AG04449 (cell line): ENCODE data around the gene MPC1L.

Experiments
- CTCF ChIA-PET: fragments of 350-600 bp; formaldehyde crosslinking; extraction: SDS; loops from one replicate; lab custom pipeline; 2021; ENCODE audit warnings: antibody characterized with exemption; lab: Yijun Ruan, JAX
- POLR2A ChIA-PET: fragments of 400-600, 350-600 bp; formaldehyde crosslinking; extraction: SDS; loops from one replicate; lab custom pipeline; 2020; ENCODE audit warnings: antibody characterized with exemption, inconsistent platforms; lab: Yijun Ruan, JAX
- DNase-seq: peaks from one replicate; pipeline ENCODE4 v3.0.0-alpha.2; 2010; ENCODE audit warnings: low read depth, low spot score
- H3K4me3 ChIP-seq: 2 replicates; pipeline ENCODE4 v1.5.1; 2011; ENCODE audit warnings: low read depth, mild to moderate bottlenecking, control low read depth, low read length
- TF ChIP-seq, protein P1 (sequence below): IDR thresholded peaks from one replicate; pipeline ENCODE4 v1.5.1; 2011; ENCODE audit warnings: mild to moderate bottlenecking, moderate library complexity, low read length, control low read depth, inconsistent platforms; ENCODE audit not compliant: insufficient read depth; ENCODE audit errors: missing control alignments

The MPC1L gene

DNA sequence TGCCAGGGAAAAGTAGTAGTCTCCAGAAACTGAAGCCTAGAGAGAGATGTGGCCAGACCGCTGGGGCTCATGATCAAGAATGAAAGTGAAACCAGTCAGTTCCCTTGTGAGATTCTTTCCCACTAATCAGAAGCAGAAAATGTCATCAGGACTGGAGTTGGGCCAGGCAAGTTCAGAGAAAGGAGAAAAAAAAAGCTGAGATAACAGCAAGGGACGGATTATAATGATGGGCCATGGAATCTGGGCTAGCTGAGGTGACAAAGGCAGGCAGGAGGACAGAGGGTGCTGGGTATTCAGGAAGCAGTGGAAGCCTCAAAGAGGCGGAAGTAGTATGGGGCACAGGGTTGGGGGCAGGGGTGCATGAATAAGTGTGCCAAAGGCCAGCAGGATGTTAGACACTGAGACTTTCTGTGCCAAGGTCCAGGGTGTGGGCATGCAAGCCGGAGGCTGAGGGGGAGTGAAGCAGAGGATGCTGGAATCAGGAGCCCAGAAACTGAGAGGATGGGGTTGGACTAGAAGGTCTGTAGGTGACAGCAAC lies 21.7 kb downstream of the MPC1L start:
- CTCF ChIA-PET, result interaction anchor here (2.6 kb wide), 1 partner anchor 101 kb away, joined by 17 read pairs; no protein-coding TSS in a partner anchor
- H3K4me3 ChIP-seq, result peak overlapping the region; percentile 54
- POLR2A ChIA-PET, result no interaction called here
- DNase-seq, result no peak
- TF ChIP-seq, protein P1, sequence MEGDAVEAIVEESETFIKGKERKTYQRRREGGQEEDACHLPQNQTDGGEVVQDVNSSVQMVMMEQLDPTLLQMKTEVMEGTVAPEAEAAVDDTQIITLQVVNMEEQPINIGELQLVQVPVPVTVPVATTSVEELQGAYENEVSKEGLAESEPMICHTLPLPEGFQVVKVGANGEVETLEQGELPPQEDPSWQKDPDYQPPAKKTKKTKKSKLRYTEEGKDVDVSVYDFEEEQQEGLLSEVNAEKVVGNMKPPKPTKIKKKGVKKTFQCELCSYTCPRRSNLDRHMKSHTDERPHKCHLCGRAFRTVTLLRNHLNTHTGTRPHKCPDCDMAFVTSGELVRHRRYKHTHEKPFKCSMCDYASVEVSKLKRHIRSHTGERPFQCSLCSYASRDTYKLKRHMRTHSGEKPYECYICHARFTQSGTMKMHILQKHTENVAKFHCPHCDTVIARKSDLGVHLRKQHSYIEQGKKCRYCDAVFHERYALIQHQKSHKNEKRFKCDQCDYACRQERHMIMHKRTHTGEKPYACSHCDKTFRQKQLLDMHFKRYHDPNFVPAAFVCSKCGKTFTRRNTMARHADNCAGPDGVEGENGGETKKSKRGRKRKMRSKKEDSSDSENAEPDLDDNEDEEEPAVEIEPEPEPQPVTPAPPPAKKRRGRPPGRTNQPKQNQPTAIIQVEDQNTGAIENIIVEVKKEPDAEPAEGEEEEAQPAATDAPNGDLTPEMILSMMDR, result no peak

DNA sequence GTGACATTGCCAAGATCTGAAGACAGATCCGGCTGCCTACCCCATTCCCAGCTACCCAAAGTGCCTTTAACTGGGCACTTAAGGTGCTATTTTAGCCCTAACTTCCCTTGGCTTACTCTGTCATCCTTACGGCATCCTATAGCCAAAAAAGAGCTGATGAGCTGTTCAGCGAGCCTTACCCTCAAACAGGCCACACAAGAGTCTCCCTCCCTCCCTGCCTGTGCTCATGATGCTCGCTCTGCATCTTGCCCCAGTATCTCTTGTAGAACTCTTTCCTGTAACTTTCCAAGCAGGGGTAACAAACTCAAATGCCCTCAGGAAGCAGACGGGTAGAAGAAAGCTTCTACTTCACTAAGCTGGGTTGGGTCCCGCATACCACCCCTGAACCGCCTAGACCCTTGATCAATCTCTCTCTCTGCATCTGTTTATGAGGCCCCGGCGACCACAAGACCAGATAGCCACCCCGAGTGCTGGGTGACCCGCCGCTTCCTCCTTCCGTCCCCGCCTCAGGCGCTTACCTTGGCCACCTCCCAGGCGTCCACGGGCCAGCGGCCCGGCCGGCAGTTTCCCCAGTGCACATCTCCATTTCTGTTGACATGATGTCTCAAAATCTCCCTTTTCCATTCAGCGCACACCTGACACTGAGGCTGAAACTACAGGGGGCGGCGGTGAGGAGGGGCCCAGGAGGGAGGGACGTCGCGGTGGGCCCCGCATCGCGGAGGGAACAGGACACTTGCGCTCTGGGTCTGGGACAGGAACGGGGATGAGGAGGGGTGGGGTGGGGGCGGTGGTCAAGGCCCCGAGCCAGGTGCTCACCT lies 23.5 kb downstream of the MPC1L start:
- ChIA-PET CTCF (interaction anchor here (2.6 kb wide), 1 partner anchor 102 kb away, joined by 17 read pairs; no protein-coding TSS in a partner anchor), POLR2A (no interaction called here)
- peak overlapping the region; percentile 68 for H3K4me3 ChIP-seq
- no peak for DNase-seq
- TF ChIP-seq, protein P1, result no peak

DNA sequence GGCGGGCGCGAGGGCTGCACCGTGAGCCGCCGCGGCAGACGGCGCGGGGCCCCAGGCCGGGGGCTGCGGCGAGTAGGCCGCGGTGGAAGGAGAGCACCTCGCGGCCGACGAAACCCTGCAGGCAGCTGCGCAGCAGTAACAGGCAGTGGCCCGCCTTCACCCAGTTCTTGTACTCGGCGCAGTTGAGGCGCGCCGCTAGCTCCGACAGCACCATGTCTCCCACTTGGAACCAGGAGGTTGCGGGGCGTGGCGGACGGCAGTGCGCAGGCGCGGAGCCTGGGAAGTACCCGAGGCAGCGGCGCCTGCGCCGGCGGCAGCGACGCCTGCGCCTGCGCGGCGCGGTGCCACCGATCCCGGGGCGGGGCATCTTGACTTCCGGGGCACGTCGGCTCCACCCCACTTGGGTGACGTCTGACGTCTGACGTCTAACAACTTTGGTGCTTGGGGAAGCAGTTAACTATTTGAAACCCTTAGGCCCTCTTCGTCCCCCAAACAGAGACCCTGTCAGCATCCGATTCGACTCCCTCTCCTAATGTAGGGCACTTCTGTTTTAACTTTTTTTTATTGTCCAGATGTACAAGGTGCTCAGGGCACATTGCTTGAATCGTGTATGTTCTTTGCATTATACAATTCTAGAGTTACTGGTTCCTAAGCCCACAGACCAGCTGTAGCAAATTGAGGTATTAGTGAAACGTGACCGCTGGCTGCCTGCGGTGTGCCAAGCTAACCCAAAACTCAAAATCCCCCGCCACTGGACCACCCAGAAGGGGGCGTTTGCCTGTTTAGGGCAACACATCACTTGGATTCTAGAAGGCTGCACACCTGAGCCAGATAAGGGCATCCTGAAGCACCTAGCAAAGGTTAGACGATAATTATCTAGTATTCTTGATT lies 24.3 kb downstream of the MPC1L start, which contains the start of gene CXorf38:
Gene CXorf38 (minus strand): TSS at position 255 of the 891 bp plus-strand sequence. CDS start 41 bp downstream, at position 214.
- POLR2A ChIA-PET, result no interaction called here
- TF ChIP-seq, protein P1, result no peak
- no peak for DNase-seq
- H3K4me3 ChIP-seq, result peak within 1 kb of the TSS; percentile 68
- CTCF ChIA-PET, result interaction anchor here (2.3 to 2.6 kb wide), 2 partner anchors 11 to 103 kb away, joined by 8 to 17 read pairs; no protein-coding TSS in a partner anchor

DNA sequence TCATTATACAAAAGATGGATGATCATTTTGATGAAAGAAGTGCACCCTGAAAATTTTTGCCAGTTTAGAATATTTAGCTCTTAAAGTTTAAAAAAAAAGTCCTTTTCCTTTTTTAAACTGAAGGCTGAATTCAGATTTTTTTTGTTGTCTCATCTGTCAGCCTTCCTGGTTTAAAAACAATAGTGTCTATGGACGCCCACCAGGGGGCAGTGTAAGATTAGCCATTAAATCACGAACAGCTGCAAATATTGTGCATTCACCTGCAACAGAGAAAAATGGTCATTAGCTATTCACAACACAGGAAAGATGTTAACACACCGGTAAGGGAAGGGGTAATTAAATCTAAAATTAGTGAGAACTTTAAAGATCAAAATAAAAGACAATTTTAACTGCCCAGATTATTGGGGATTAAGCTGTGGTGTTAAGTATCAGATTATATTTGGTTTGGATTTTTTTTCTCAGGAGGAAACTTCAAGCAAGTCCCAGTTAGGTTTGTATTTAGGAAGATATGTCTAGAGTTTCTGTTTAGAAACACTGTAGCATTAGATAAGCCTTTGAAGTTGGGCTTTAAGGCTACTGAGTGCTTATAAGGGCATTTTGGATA lies 28.5 kb downstream of the MPC1L start:
- POLR2A ChIA-PET, result no interaction called here
- H3K4me3 ChIP-seq, result no peak overlapping the region
- no peak for DNase-seq
- TF ChIP-seq, protein P1, result peak; percentile 40
- CTCF ChIA-PET, result interaction anchor here (0.6 to 4.9 kb wide), 36 partner anchors 11 to 603 kb away, joined by 3 to 42 read pairs (median 4); no protein-coding TSS in a partner anchor

DNA sequence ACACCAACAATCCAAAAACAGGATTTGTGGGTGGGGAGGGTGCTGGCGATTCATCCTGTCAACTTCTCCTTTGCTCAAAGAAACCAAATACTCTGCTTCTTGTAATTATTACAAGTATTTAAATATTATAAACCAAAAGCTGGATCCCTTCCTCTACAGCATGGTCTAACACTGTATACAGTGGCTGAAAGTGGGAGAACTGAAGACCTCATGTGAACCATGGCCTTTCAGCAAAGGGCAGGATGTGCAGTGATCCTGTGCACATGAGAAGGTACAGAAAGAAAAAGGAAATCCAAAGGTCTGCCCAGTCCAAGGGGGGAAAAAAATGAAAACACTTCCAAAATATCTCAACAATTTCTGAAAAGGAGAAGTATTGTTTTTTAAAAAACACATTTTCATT lies 29.4 kb downstream of the MPC1L start:
- ChIA-PET CTCF (interaction anchor here (0.7 to 4.9 kb wide), 13 partner anchors 10 to 596 kb away, joined by 3 to 42 read pairs (median 4); no protein-coding TSS in a partner anchor), POLR2A (no interaction called here)
- no peak for DNase-seq
- TF ChIP-seq, protein P1, result no peak
- no peak overlapping the region for H3K4me3 ChIP-seq
